ENCODE data around the gene RNF169.

The RNF169 gene

GRCh38 chr11:74770456-74770855, 21.8 kb downstream of the RNF169 start:
- no peak overlapping the region for H3K4me3 ChIP-seq (ENCODE audit: low read length)
- DNase-seq (ENCODE audit: low read depth), result no peak
- no peak for TF ChIP-seq CTCF (conservative IDR thresholded peaks at IDR 0.05; ENCODE audit: low read length)

- no peak overlapping the region for H3K4me3 ChIP-seq (ENCODE audit: low read length)
- TF ChIP-seq CTCF (conservative IDR thresholded peaks at IDR 0.05; ENCODE audit: low read length), result no peak
- no peak for DNase-seq (ENCODE audit: low read depth)
Measured at GRCh38 chr11:74771139-74771538, 22.5 kb downstream of the RNF169 start.

- TF ChIP-seq CTCF (conservative IDR thresholded peaks at IDR 0.05; ENCODE audit: low read length), result no peak
- peak; percentile 24 for DNase-seq (ENCODE audit: low read depth)
- no peak overlapping the region for H3K4me3 ChIP-seq (ENCODE audit: low read length)
Measured at GRCh38 chr11:74773476-74773875, 24.8 kb downstream of the RNF169 start.

- DNase-seq (ENCODE audit: low read depth), result no peak
- no peak for TF ChIP-seq CTCF (conservative IDR thresholded peaks at IDR 0.05; ENCODE audit: low read length)
- H3K4me3 ChIP-seq (ENCODE audit: low read length), result no peak overlapping the region
Measured at GRCh38 chr11:74775762-74776161, 27.1 kb downstream of the RNF169 start.

GRCh38 chr11:74776546-74776945, 27.9 kb downstream of the RNF169 start:
- H3K4me3 ChIP-seq (ENCODE audit: low read length), result no peak overlapping the region
- DNase-seq (ENCODE audit: low read depth), result no peak
- TF ChIP-seq CTCF (conservative IDR thresholded peaks at IDR 0.05; ENCODE audit: low read length), result no peak

- no peak for TF ChIP-seq CTCF (conservative IDR thresholded peaks at IDR 0.05; ENCODE audit: low read length)
- DNase-seq (ENCODE audit: low read depth), result no peak
- no peak overlapping the region for H3K4me3 ChIP-seq (ENCODE audit: low read length)
Measured at GRCh38 chr11:74777038-74777437, 28.4 kb downstream of the RNF169 start.

GRCh38 chr11:74777877-74778276, 29.2 kb downstream of the RNF169 start:
- DNase-seq (ENCODE audit: low read depth), result no peak
- H3K4me3 ChIP-seq (ENCODE audit: low read length), result no peak overlapping the region
- TF ChIP-seq CTCF (conservative IDR thresholded peaks at IDR 0.05; ENCODE audit: low read length), result no peak

Data from AG10803 (cell line).